ENCODE data around the gene COL4A2.
"Not testable (repeated sequence)": the region's sequence is repeated elsewhere in the genome, so short reads cannot be mapped to it uniquely, and the experiment has no call there.

The COL4A2 gene

GRCh38 chr13:110478405-110479214, 171.5 kb downstream of the COL4A2 start:
- Histone ChIP-seq H3K27me3 (ENCODE audit: low read depth) (no peaks in the 10 kb centered on the region), H3K4me3 (no peak overlapping the region), H3K36me3 (replicated peaks) (no peaks in the 10 kb centered on the region), H3K9me3 (no peaks in the 10 kb centered on the region), H3K4me1 (no peaks in the 10 kb centered on the region)
- in situ Hi-C loops (cut with MboI; ENCODE audit: low sequenced_read_pairs), result no loop called here
- no peak for DNase-seq (ENCODE audit: low spot score in 2 of 2)

GRCh38 chr13:110479215-110479545, 172.1 kb downstream of the COL4A2 start:
- H3K4me1 ChIP-seq, result no peaks in the 10 kb centered on the region
- DNase-seq (ENCODE audit: low spot score in 2 of 2), result no peak
- no peaks in the 10 kb centered on the region for H3K27me3 ChIP-seq (ENCODE audit: low read depth)
- H3K9me3 ChIP-seq, result no peaks in the 10 kb centered on the region
- in situ Hi-C loops (cut with MboI; ENCODE audit: low sequenced_read_pairs), result no loop called here
- H3K4me3 ChIP-seq, result no peak overlapping the region
- no peaks in the 10 kb centered on the region for H3K36me3 ChIP-seq (replicated peaks)

GRCh38 chr13:110479648-110480047, 172.6 kb downstream of the COL4A2 start:
- no peak for DNase-seq (ENCODE audit: low spot score in 2 of 2)
- in situ Hi-C loops (cut with MboI; ENCODE audit: low sequenced_read_pairs), result no loop called here
- Histone ChIP-seq H3K4me1 (no peaks in the 10 kb centered on the region), H3K27me3 (ENCODE audit: low read depth) (no peaks in the 10 kb centered on the region), H3K9me3 (no peaks in the 10 kb centered on the region), H3K36me3 (replicated peaks) (no peaks in the 10 kb centered on the region), H3K4me3 (no peak overlapping the region)

- Histone ChIP-seq H3K4me3 (no peak overlapping the region), H3K27me3 (ENCODE audit: low read depth) (no peaks in the 10 kb centered on the region), H3K36me3 (replicated peaks) (no peaks in the 10 kb centered on the region), H3K9me3 (no peaks in the 10 kb centered on the region), H3K4me1 (no peaks in the 10 kb centered on the region)
- no peak for DNase-seq (ENCODE audit: low spot score in 2 of 2)
- in situ Hi-C loops (cut with MboI; ENCODE audit: low sequenced_read_pairs), result no loop called here
Measured at GRCh38 chr13:110480161-110480560, 173.1 kb downstream of the COL4A2 start.

- Histone ChIP-seq H3K36me3 (replicated peaks) (no peaks in the 10 kb centered on the region), H3K4me3 (no peak overlapping the region), H3K27me3 (ENCODE audit: low read depth) (no peaks in the 10 kb centered on the region), H3K4me1 (no peaks in the 10 kb centered on the region), H3K9me3 (no peaks in the 10 kb centered on the region)
- DNase-seq (ENCODE audit: low spot score in 2 of 2), result no peak
- in situ Hi-C loops (cut with MboI; ENCODE audit: low sequenced_read_pairs), result no loop called here
Measured at GRCh38 chr13:110483386-110483968, 176.4 kb downstream of the COL4A2 start.

- no peak overlapping the region for H3K4me3 ChIP-seq
- no peaks in the 10 kb centered on the region for H3K36me3 ChIP-seq (replicated peaks)
- H3K27me3 ChIP-seq (ENCODE audit: low read depth), result no peaks in the 10 kb centered on the region
- DNase-seq (ENCODE audit: low spot score in 2 of 2), result no peak
- in situ Hi-C loops (cut with MboI; ENCODE audit: low sequenced_read_pairs), result no loop called here
- H3K9me3 ChIP-seq, result no peaks in the 10 kb centered on the region
- no peaks in the 10 kb centered on the region for H3K4me1 ChIP-seq
Measured at GRCh38 chr13:110484290-110485048, 177.4 kb downstream of the COL4A2 start.

- in situ Hi-C loops (cut with MboI; ENCODE audit: low sequenced_read_pairs), result no loop called here
- Histone ChIP-seq H3K4me3 (no peak overlapping the region), H3K9me3 (no peaks in the 10 kb centered on the region), H3K36me3 (replicated peaks) (no peaks in the 10 kb centered on the region), H3K27me3 (ENCODE audit: low read depth) (no peaks in the 10 kb centered on the region), H3K4me1 (no peaks in the 10 kb centered on the region)
- DNase-seq (ENCODE audit: low spot score in 2 of 2), result no peak
Measured at GRCh38 chr13:110485604-110486003, 178.5 kb downstream of the COL4A2 start.

GRCh38 chr13:110486061-110486715, 179.1 kb downstream of the COL4A2 start:
- no peaks in the 10 kb centered on the region for H3K36me3 ChIP-seq (replicated peaks)
- no peaks in the 10 kb centered on the region for H3K9me3 ChIP-seq
- no peak overlapping the region for H3K4me3 ChIP-seq
- no peak for DNase-seq (ENCODE audit: low spot score in 2 of 2)
- no peaks in the 10 kb centered on the region for H3K27me3 ChIP-seq (ENCODE audit: low read depth)
- in situ Hi-C loops (cut with MboI; ENCODE audit: low sequenced_read_pairs), result no loop called here
- H3K4me1 ChIP-seq, result no peaks in the 10 kb centered on the region

- H3K9me3 ChIP-seq; H3K4me1 ChIP-seq; in situ Hi-C loops (cut with MboI; ENCODE audit: low sequenced_read_pairs); H3K4me3 ChIP-seq; DNase-seq (ENCODE audit: low spot score in 2 of 2); H3K36me3 ChIP-seq (replicated peaks); H3K27me3 ChIP-seq (ENCODE audit: low read depth): not testable (repeated sequence)
Measured at GRCh38 chr13:110486880-110487279, 179.8 kb downstream of the COL4A2 start.

GRCh38 chr13:110490009-110490770, 183.1 kb downstream of the COL4A2 start:
- Histone ChIP-seq H3K4me1 (no peaks in the 10 kb centered on the region), H3K4me3 (no peak overlapping the region), H3K9me3 (no peaks in the 10 kb centered on the region), H3K27me3 (ENCODE audit: low read depth) (no peaks in the 10 kb centered on the region), H3K36me3 (replicated peaks) (no peaks in the 10 kb centered on the region)
- DNase-seq (ENCODE audit: low spot score in 2 of 2), result no peak
- in situ Hi-C loops (cut with MboI; ENCODE audit: low sequenced_read_pairs), result no loop called here

- no peak for DNase-seq (ENCODE audit: low spot score in 2 of 2)
- in situ Hi-C loops (cut with MboI; ENCODE audit: low sequenced_read_pairs), result no loop called here
- no peaks in the 10 kb centered on the region for H3K9me3 ChIP-seq
- H3K4me3 ChIP-seq, result no peak overlapping the region
- no peaks in the 10 kb centered on the region for H3K27me3 ChIP-seq (ENCODE audit: low read depth)
- H3K4me1 ChIP-seq, result no peaks in the 10 kb centered on the region
- no peaks in the 10 kb centered on the region for H3K36me3 ChIP-seq (replicated peaks)
Measured at GRCh38 chr13:110491869-110492678, 185.0 kb downstream of the COL4A2 start.

- no peak for DNase-seq (ENCODE audit: low spot score in 2 of 2)
- in situ Hi-C loops (cut with MboI; ENCODE audit: low sequenced_read_pairs), result no loop called here
- Histone ChIP-seq H3K36me3 (replicated peaks) (no peaks in the 10 kb centered on the region), H3K4me3 (no peak overlapping the region), H3K9me3 (no peaks in the 10 kb centered on the region), H3K27me3 (ENCODE audit: low read depth) (no peaks in the 10 kb centered on the region), H3K4me1 (no peaks in the 10 kb centered on the region)
Measured at GRCh38 chr13:110492679-110493593, 185.9 kb downstream of the COL4A2 start.
